K562 (cell line): ENCODE results near the gene CPLANE2. TPM values are rescaled to one million over a fixed set of nuclear protein-coding genes. Genes with fewer than 3 reads are reported as not detected.

Experiments used
- ARID3A ChIP-seq: IDR thresholded peaks from 2 replicates; pipeline ENCODE4 v1.6.1; 2012; ENCODE audit warnings: low read depth, low read length, improper control_type of control experiment, borderline replicate concordance
- CBX5 ChIP-seq: IDR thresholded peaks from 2 replicates; pipeline ENCODE4 v1.6.1; 2014; ENCODE audit warnings: low read depth, borderline replicate concordance
- CREB3 ChIP-seq: fragments of 450-650 bp; conservative IDR thresholded peaks from 2 replicates; pipeline ENCODE4 v1.6.1; 2016; ENCODE audit warnings: missing genetic modification characterization, low read depth, mild to moderate bottlenecking, missing compliant biosample characterization, moderate library complexity
- DIDO1 ChIP-seq: fragments of 450-650 bp; IDR thresholded peaks from 2 replicates; pipeline ENCODE4 v1.6.1; 2016; ENCODE audit warnings: low read depth, missing biosample characterization, missing genetic modification characterization
- HEY1 ChIP-seq: fragments of 250-450 bp; sonication (Bioruptor Pico); IDR thresholded peaks from 2 replicates; pipeline ENCODE4 v1.5.0; 2020; ENCODE audit warnings: mild to moderate bottlenecking, moderate library complexity, borderline replicate concordance
- KDM1A ChIP-seq, 2 experiments: fragments of 450-650 bp; IDR thresholded peaks; 2 replicates each; pipeline ENCODE4 v1.6.1; 2016; ENCODE audit warnings: mild to moderate bottlenecking in 2 of 2
- MXI1 ChIP-seq: IDR thresholded peaks from 2 replicates; pipeline ENCODE4 v1.6.1; 2011; ENCODE audit warnings: low read depth, mild to moderate bottlenecking, improper control_type of control experiment, low read length
- OTX1 ChIP-seq: fragments of 450-650 bp; formaldehyde crosslinking; IDR thresholded peaks from 2 replicates; pipeline ENCODE4 v1.4.0; 2022; ENCODE audit warnings: mild to moderate bottlenecking
- PCBP2 ChIP-seq: fragments of 200-400 bp; formaldehyde crosslinking; IDR thresholded peaks from 2 replicates; pipeline ENCODE4 v1.6.1; 2018; ENCODE audit warnings: low read length, low read depth, mild to moderate bottlenecking, moderate library complexity; ENCODE audit not compliant: poor library complexity, severe bottlenecking
- REST ChIP-seq, 2 experiments: fragments of 450-650 bp; formaldehyde crosslinking in 1 of 2; IDR thresholded peaks; 2 replicates each; pipeline versions ENCODE4 v1.4.0 to v1.6.1; 2014 to 2020; ENCODE audit warnings: mild to moderate bottlenecking in 2 of 2, borderline replicate concordance in 1 of 2, low read depth in 1 of 2
- SMAD3 ChIP-seq: fragments of 450-650 bp; formaldehyde crosslinking; conservative IDR thresholded peaks from 2 replicates; pipeline ENCODE4 v1.4.0; 2020; ENCODE audit warnings: mild to moderate bottlenecking
- TCF7 ChIP-seq: sonication (generic); IDR thresholded peaks from 2 replicates; pipeline ENCODE4 v1.6.1; 2016; ENCODE audit warnings: antibody characterized with exemption, borderline replicate concordance
- ZBED1 ChIP-seq: IDR thresholded peaks from 2 replicates; pipeline ENCODE4 v1.6.1; 2014
- ZBTB33 ChIP-seq: sonication (generic); formaldehyde crosslinking; IDR thresholded peaks from 2 replicates; pipeline ENCODE4 v1.8.1; 2023; ENCODE audit warnings: mild to moderate bottlenecking, missing genetic modification reagents
- polyA plus RNA-seq, 8 experiments: library from polyadenylated mRNA; depleted of rRNA in 4 of 8; stranded (reverse) in 5 of 8; unstranded in 3 of 8; fragments of >200 nt; fragmentation: Nextera tagmentation in 2 of 8; fragmentation: Illumina TruSeq in 1 of 8; extraction: Ambion mirVana in 2 of 8; extraction: Trizol in 1 of 8; gene quantifications; 2 replicates each; pipeline versions ENCODE4 v1.2.1 to v1.2.3, GENCODE V29; 2011 to 2014; ENCODE audit warnings: inconsistent platforms in 1 of 8, missing spikeins in 1 of 8
- total RNA-seq, 7 experiments: library from RNA; depleted of rRNA in 6 of 7; stranded (reverse); fragments of >200 nt in 6 of 7; fragmentation: Illumina TruSeq in 2 of 7; extraction: Trizol in 2 of 7; gene quantifications; 2 replicates each; pipeline versions ENCODE4 v1.2.1 to v1.2.3, GENCODE V29; 2011 to 2021; ENCODE audit warnings: low replicate concordance in 1 of 7

CPLANE2 gene
- total and polyA plus RNA-seq, 9 of the 15 experiments (the other 6 are each of a cell fraction or from before 2014, with no cell fraction given) = 0.17 to 20.9 (median 8.1) TPM

GRCh38 chr1:16237343-16237830, 404 bp upstream of the CPLANE2 start (continued):
- TF ChIP-seq REST (IDR thresholded peaks at IDR 0.05; ENCODE audit: borderline replicate concordance) = no peak
- TF ChIP-seq REST (CRISPR knock-in tag; IDR thresholded peaks at IDR 0.05; ENCODE audit: low read depth) = no peak
- no peak for TF ChIP-seq HEY1 (CRISPR knock-in tag)
- no peak for TF ChIP-seq KDM1A (IDR thresholded peaks at IDR 0.05)
- peak; percentile 62; the same call in 1 of the 2 replicates for TF ChIP-seq OTX1 (CRISPR knock-in tag)
- TF ChIP-seq MXI1 = no peak
- no peak for TF ChIP-seq CBX5
- no peak for TF ChIP-seq CREB3 (tag)
- no peak; the same call in 1 of the 2 replicates for TF ChIP-seq ZBTB33
- TF ChIP-seq ARID3A = no peak
- TF ChIP-seq PCBP2 = no peak
- no peak for TF ChIP-seq DIDO1 (tag)
- TF ChIP-seq SMAD3 (CRISPR knock-in tag) = 0 out of 2 replicates have a peak, but pooled peaks have one; percentile 40
- no peak for TF ChIP-seq ZBED1
- TF ChIP-seq TCF7 = no peak
